Activated naive CD4-positive, alpha-beta T cell treated with Interleukin-2 at 50 U/mL for 16 hours (primary cell): ENCODE results near the gene ZSCAN22.
A peak's percentile ranks its signal among the peaks of the same experiment; 100 is the strongest.
"Not testable (repeated sequence)": the region's sequence is repeated elsewhere in the genome, so short reads cannot be mapped to it uniquely, and the experiment has no call there.

Experiments
- DNase-seq: peaks from one replicate; pipeline ENCODE4 v3.0.0-alpha.2; 2020

ZSCAN22 gene

GRCh38 chr19:58319241-58319640, 7.6 kb upstream of the ZSCAN22 start:
- no peak for DNase-seq

- DNase-seq, result no peak
Observed at GRCh38 chr19:58325311-58326022, 1.3 kb upstream of the ZSCAN22 start.

- DNase-seq, result no peak
Observed at GRCh38 chr19:58326501-58326913, 287 bp upstream of the ZSCAN22 start.

GRCh38 chr19:58328999-58329398, 2.2 kb downstream of the ZSCAN22 start:
- no peak for DNase-seq

GRCh38 chr19:58330458-58330857, 3.7 kb downstream of the ZSCAN22 start:
- no peak for DNase-seq

- DNase-seq, result no peak
Observed at GRCh38 chr19:58332697-58333096, 5.9 kb downstream of the ZSCAN22 start.

GRCh38 chr19:58334691-58335249, 8.0 kb downstream of the ZSCAN22 start:
- no peak for DNase-seq

- no peak for DNase-seq
Observed at GRCh38 chr19:58335630-58336029, 8.8 kb downstream of the ZSCAN22 start.

- DNase-seq, result no peak
Observed at GRCh38 chr19:58336216-58336615, 9.4 kb downstream of the ZSCAN22 start.

GRCh38 chr19:58336820-58337219, 10.0 kb downstream of the ZSCAN22 start:
- DNase-seq, result no peak

GRCh38 chr19:58338336-58338735, 11.5 kb downstream of the ZSCAN22 start:
- DNase-seq, result no peak

- DNase-seq, result no peak
Observed at GRCh38 chr19:58338825-58339558, 12.2 kb downstream of the ZSCAN22 start.

- no peak for DNase-seq
Observed at GRCh38 chr19:58345558-58345957, 18.8 kb downstream of the ZSCAN22 start.

GRCh38 chr19:58346961-58347929, 20.5 kb downstream of the ZSCAN22 start:
- peak; percentile 64 for DNase-seq

- not testable (repeated sequence) for DNase-seq
Observed at GRCh38 chr19:58348080-58348479, 21.3 kb downstream of the ZSCAN22 start.

GRCh38 chr19:58349590-58349989, 22.8 kb downstream of the ZSCAN22 start:
- no peak for DNase-seq

GRCh38 chr19:58350001-58350861, 23.4 kb downstream of the ZSCAN22 start:
- no peak for DNase-seq

GRCh38 chr19:58350871-58351557, 24.2 kb downstream of the ZSCAN22 start:
- DNase-seq, result no peak

- DNase-seq, result no peak
Observed at GRCh38 chr19:58351558-58351878, 24.7 kb downstream of the ZSCAN22 start.

GRCh38 chr19:58351990-58352755, 25.4 kb downstream of the ZSCAN22 start:
- no peak for DNase-seq
